HG03045 (cell line): Measurements from ENCODE around the gene ZNF175.

ENCODE experiments used
- ATAC-seq: cut with Tn5 transposase; IDR thresholded peaks from one replicate; pipeline ENCODE4 v1.9.1; 2021; ENCODE audit warnings: mild to moderate bottlenecking, moderate library complexity; ENCODE audit not compliant: unreplicated experiment

Gene ZNF175

GRCh38 chr19:51549533-51550324, 21.4 kb upstream of the ZNF175 start:
- ATAC-seq, result no peak

- no peak for ATAC-seq
These were observed 20.0 kb upstream of the ZNF175 start for GRCh38 chr19:51550848-51551672.

- ATAC-seq, result no peak
These were observed 19.2 kb upstream of the ZNF175 start for GRCh38 chr19:51551673-51552432.

- no peak for ATAC-seq
These were observed 18.5 kb upstream of the ZNF175 start for GRCh38 chr19:51552608-51552995.

- ATAC-seq, result no peak
These were observed 17.9 kb upstream of the ZNF175 start for GRCh38 chr19:51552996-51553725.

- no peak for ATAC-seq
These were observed 11.8 kb upstream of the ZNF175 start for GRCh38 chr19:51559240-51559639.

GRCh38 chr19:51560339-51560738, 10.7 kb upstream of the ZNF175 start:
- ATAC-seq, result no peak

GRCh38 chr19:51564791-51565190, 6.3 kb upstream of the ZNF175 start:
- no peak for ATAC-seq

GRCh38 chr19:51565583-51565982, 5.5 kb upstream of the ZNF175 start:
- ATAC-seq, result no peak

GRCh38 chr19:51566489-51567100, 4.5 kb upstream of the ZNF175 start:
- no peak for ATAC-seq

GRCh38 chr19:51567583-51567982, 3.5 kb upstream of the ZNF175 start:
- ATAC-seq, result no peak

GRCh38 chr19:51568456-51568855, 2.6 kb upstream of the ZNF175 start:
- no peak for ATAC-seq

- no peak for ATAC-seq
These were observed 516 bp downstream of the ZNF175 start for GRCh38 chr19:51571599-51571998.

- no peak for ATAC-seq
These were observed 1.3 kb downstream of the ZNF175 start for GRCh38 chr19:51572410-51572809.

- ATAC-seq, result no peak
These were observed 1.8 kb downstream of the ZNF175 start for GRCh38 chr19:51572908-51573307.

- no peak for ATAC-seq
These were observed 2.2 kb downstream of the ZNF175 start for GRCh38 chr19:51573331-51573730.

- no peak for ATAC-seq
These were observed 5.8 kb downstream of the ZNF175 start for GRCh38 chr19:51576850-51577249.

- no peak for ATAC-seq
These were observed 15.1 kb downstream of the ZNF175 start for GRCh38 chr19:51586103-51586728.

GRCh38 chr19:51586799-51587198, 15.7 kb downstream of the ZNF175 start:
- ATAC-seq, result no peak
